ENCODE results near the gene SCUBE1. TPM values are rescaled to one million over a fixed set of nuclear protein-coding genes. Genes with fewer than 3 reads are reported as not detected.

Gene SCUBE1
- total and polyA plus RNA-seq, 10 of the 15 experiments (the other 5 are each of a cell fraction or from before 2014, with no cell fraction given): not detected

- POLR2A ChIA-PET: no interaction called here
- no peaks in the 10 kb centered on the region for H4K20me1 ChIP-seq (ENCODE audit: control insufficient read depth, insufficient read depth)
- BruUV-seq (replicated peaks): no TSS peak
- no peaks in the 10 kb centered on the region for H3K79me2 ChIP-seq (ENCODE audit: control insufficient read depth, insufficient read depth, low read length)
- FAIRE-seq: no peak
- no peaks in the 10 kb centered on the region for H3K36me3 ChIP-seq (ENCODE audit: control insufficient read depth in 2 of 2, insufficient read depth in 2 of 2, low read length in 1 of 2)
- RAD21 ChIA-PET (ENCODE audit: unreplicated experiment): no interaction called here
- DNase-seq (ENCODE audit: low read depth, low spot score): no peak
- no peak overlapping the region for H3K27ac ChIP-seq (ENCODE audit: control insufficient read depth, insufficient read depth)
- intact Hi-C loops (cut with micrococcal nuclease; ENCODE audit: unreplicated experiment) (no loop called here), in situ Hi-C loops (cut with MboI) (no loop called here)
- TF ChIP-seq E4F1 (IDR thresholded peaks at IDR 0.05; ENCODE audit: borderline replicate concordance, partially characterized antibody) (no peak), YBX1 (IDR thresholded peaks at IDR 0.05) (no peak), SKIL (IDR thresholded peaks at IDR 0.05; ENCODE audit: low read depth, poor library complexity, severe bottlenecking) (no peak), IKZF2 (IDR thresholded peaks at IDR 0.05) (no peak), PBX3 (IDR thresholded peaks at IDR 0.05; ENCODE audit: insufficient replicate concordance, low read depth, low read length) (no peak), TARDBP (IDR thresholded peaks at IDR 0.05; ENCODE audit: borderline replicate concordance) (no peak), TCF7 (IDR thresholded peaks at IDR 0.05; ENCODE audit: borderline replicate concordance) (no peak), SIN3A (IDR thresholded peaks at IDR 0.05; ENCODE audit: low read depth, low read length) (no peak)
- H3K4me3 ChIP-seq: no peak overlapping the region
- H3K9ac ChIP-seq (ENCODE audit: control insufficient read depth, insufficient read depth, low read length): no peak overlapping the region
- 35% methylated on average over 21 of the region's 21 CpGs for WGBS (ENCODE audit: insufficient coverage, insufficient replicate concordance, low lambda C conversion rate, missing lambda C conversion rate)
- no peak overlapping the region for H3K4me2 ChIP-seq (ENCODE audit: control insufficient read depth, insufficient read depth)
- H2AFZ ChIP-seq (ENCODE audit: control insufficient read depth, low read depth, low read length): no peak overlapping the region
- CTCF ChIA-PET: interaction anchor here (1.1 kb wide), 1 partner anchor 11 kb away, joined by 3 read pairs; no protein-coding TSS in a partner anchor
- ATAC-seq: no peak
- H3K4me1 ChIP-seq (ENCODE audit: control insufficient read depth, insufficient read depth, low read length): no peaks in the 10 kb centered on the region
- no peaks in the 10 kb centered on the region for H3K9me3 ChIP-seq (replicated peaks; ENCODE audit: control insufficient read depth, insufficient read depth, low read length)
- peaks cover 4 to 9% of the 10 kb centered on the region in 2 experiments; a peak in 3 of 4 replicates for H3K27me3 ChIP-seq (replicated peaks in 1 of 2; ENCODE audit: control insufficient read depth in 2 of 2, insufficient read depth in 2 of 2, low read length in 1 of 2)
- SMC1A ChIA-PET (ENCODE audit: uncharacterized antibody, unreplicated experiment): no interaction called here
Measured at GRCh38 chr22:43300891-43301676, 42.1 kb downstream of the SCUBE1 start.

Measured in GM12878 (cell line).